K562 (cell line): ENCODE measurements around the gene EXOC3L1. TPM values are rescaled to one million over a fixed set of nuclear protein-coding genes. Genes with fewer than 3 reads are reported as not detected.

Experiments
- BRCA1 ChIP-seq, 2 experiments: fragments of 450-650 bp in 1 of 2; sonication (generic) in 1 of 2; formaldehyde crosslinking in 1 of 2; IDR thresholded peaks; 2 replicates each; pipeline versions ENCODE4 v1.5.0 to v1.6.1; 2017 to 2020; ENCODE audit warnings: mild to moderate bottlenecking in 1 of 2, missing genetic modification reagents in 1 of 2
- BRD4 ChIP-seq: fragments of 200-600 bp; sonication (generic); IDR thresholded peaks from 2 replicates; pipeline ENCODE4 v1.6.1; 2017; ENCODE audit warnings: inconsistent platforms
- DDX20 ChIP-seq: fragments of 450-650 bp; IDR thresholded peaks from 2 replicates; pipeline ENCODE4 v1.6.1; 2016; ENCODE audit warnings: missing genetic modification characterization, low read depth, mild to moderate bottlenecking, missing compliant biosample characterization, moderate library complexity
- FOXM1 ChIP-seq, 2 experiments: fragments of 450-650 bp in 1 of 2; sonication (generic) in 1 of 2; formaldehyde crosslinking in 1 of 2; IDR thresholded peaks; 2 replicates each; pipeline versions ENCODE4 v1.6.1 to v1.9.0; 2017 to 2022; ENCODE audit warnings: low read depth in 2 of 2, mild to moderate bottlenecking in 2 of 2, missing genetic modification reagents in 1 of 2, moderate library complexity in 1 of 2
- HBP1 ChIP-seq: fragments of 450-650 bp; formaldehyde crosslinking; IDR thresholded peaks from 2 replicates; pipeline ENCODE4 v1.4.0; 2022; ENCODE audit warnings: missing genetic modification characterization
- PML ChIP-seq: IDR thresholded peaks from 2 replicates; pipeline ENCODE4 v1.6.1; 2012; ENCODE audit warnings: low read length, inconsistent platforms
- RBM17 ChIP-seq: fragments of 200-400 bp; formaldehyde crosslinking; IDR thresholded peaks from 2 replicates; pipeline ENCODE4 v1.6.1; 2017; ENCODE audit warnings: low read depth, mild to moderate bottlenecking, low read length, borderline replicate concordance
- SAFB2 ChIP-seq: fragments of 200-400 bp; formaldehyde crosslinking; IDR thresholded peaks from 2 replicates; pipeline ENCODE4 v1.6.1; 2018; ENCODE audit warnings: borderline replicate concordance, low read length, low read depth, moderate library complexity; ENCODE audit not compliant: severe bottlenecking
- SIRT6 ChIP-seq: IDR thresholded peaks from one replicate; pipeline ENCODE4 v1.6.1; 2012; ENCODE audit warnings: low read depth, mild to moderate bottlenecking, control low read depth, inconsistent platforms, low read length, moderate library complexity
- SP1 ChIP-seq: sonication (generic); formaldehyde crosslinking; IDR thresholded peaks from 2 replicates; pipeline ENCODE4 v1.8.1; 2022; ENCODE audit warnings: mild to moderate bottlenecking, missing genetic modification reagents
- TCF7L2 ChIP-seq: fragments of 150-350 bp; IDR thresholded peaks from 2 replicates; pipeline ENCODE4 v1.6.1; 2016; ENCODE audit warnings: low read depth, mild to moderate bottlenecking, low read length, moderate library complexity
- TRIM25 ChIP-seq: fragments of 450-650 bp; IDR thresholded peaks from 2 replicates; pipeline ENCODE4 v1.7.0; 2016; ENCODE audit warnings: borderline replicate concordance
- ZKSCAN8 ChIP-seq: fragments of 200-800 bp; sonication (Bioruptor generic); IDR thresholded peaks from 2 replicates; pipeline ENCODE4 v1.6.1; 2016; ENCODE audit warnings: missing genetic modification characterization, missing compliant biosample characterization
- ZNF134 ChIP-seq: fragments of 250-450 bp; sonication (Bioruptor Pico); conservative IDR thresholded peaks from 2 replicates; pipeline ENCODE4 v1.4.0; 2020
- ZNF436 ChIP-seq: fragments of 250-450, 450-650 bp; sonication (Bioruptor Pico); formaldehyde crosslinking; IDR thresholded peaks from 2 replicates; pipeline ENCODE4 v1.7.0; 2020; ENCODE audit warnings: mild to moderate bottlenecking
- ZNF589 ChIP-seq: fragments of 200-800 bp; sonication (Bioruptor generic); IDR thresholded peaks from 2 replicates; pipeline ENCODE4 v1.6.1; 2016; ENCODE audit warnings: low read depth, missing genetic modification characterization, missing compliant biosample characterization
- ZNF655 ChIP-seq: fragments of 250-450 bp; sonication (Bioruptor Pico); IDR thresholded peaks from 2 replicates; pipeline ENCODE4 v1.5.0; 2021
- polyA plus RNA-seq, 8 experiments: library from polyadenylated mRNA; depleted of rRNA in 4 of 8; stranded (reverse) in 5 of 8; unstranded in 3 of 8; fragments of >200 nt; fragmentation: Nextera tagmentation in 2 of 8; fragmentation: Illumina TruSeq in 1 of 8; extraction: Ambion mirVana in 2 of 8; extraction: Trizol in 1 of 8; gene quantifications; 2 replicates each; pipeline versions ENCODE4 v1.2.1 to v1.2.3, GENCODE V29; 2011 to 2014; ENCODE audit warnings: inconsistent platforms in 1 of 8, missing spikeins in 1 of 8
- total RNA-seq, 7 experiments: library from RNA; depleted of rRNA in 6 of 7; stranded (reverse); fragments of >200 nt in 6 of 7; fragmentation: Illumina TruSeq in 2 of 7; extraction: Trizol in 2 of 7; gene quantifications; 2 replicates each; pipeline versions ENCODE4 v1.2.1 to v1.2.3, GENCODE V29; 2011 to 2021; ENCODE audit warnings: low replicate concordance in 1 of 7
- TF ChIP-seq, protein P1 (sequence below): sonication (generic); formaldehyde crosslinking; IDR thresholded peaks from 2 replicates; pipeline ENCODE4 v1.8.0; 2022; ENCODE audit warnings: missing genetic modification reagents, mild to moderate bottlenecking, borderline replicate concordance
- TF ChIP-seq, protein P2 (sequence below): fragments of 250-450 bp; sonication (Bioruptor Pico); IDR thresholded peaks from 2 replicates; pipeline ENCODE4 v1.5.0; 2021; ENCODE audit warnings: mild to moderate bottlenecking, borderline replicate concordance

The EXOC3L1 gene
- total and polyA plus RNA-seq, 9 of the 15 experiments (the other 6 are each of a cell fraction or from before 2014, with no cell fraction given), result 0.08 TPM; not detected in 8

GRCh38 chr16:67191995-67192681 is 2.2 kb upstream of the EXOC3L1 start, which contains the start of gene E2F4 (continued):
- no peak for TF ChIP-seq SIRT6
- no peak for TF ChIP-seq DDX20 (tag)
- no peak for TF ChIP-seq ZNF134
- no peak for TF ChIP-seq ZKSCAN8 (CRISPR knock-in tag)
- peak; percentile 78; the same call in 1 of the 2 replicates for TF ChIP-seq HBP1 (CRISPR knock-in tag)
- no peak for TF ChIP-seq ZNF655
- no peak for TF ChIP-seq ZNF436 (CRISPR knock-in tag)
- no peak for TF ChIP-seq FOXM1 (IDR thresholded peaks at IDR 0.05; ENCODE audit: low read depth)
- no peak for TF ChIP-seq FOXM1 (CRISPR knock-in tag; IDR thresholded peaks at IDR 0.05; ENCODE audit: low read depth)
- TF ChIP-seq PML, result 0 out of 2 replicates have a peak, but pooled peaks have one; percentile 18
- TF ChIP-seq RBM17, result no peak
- no peak for TF ChIP-seq TCF7L2
- no peak for TF ChIP-seq TRIM25
- peak; percentile 69 for TF ChIP-seq SP1 (CRISPR knock-in tag)
- TF ChIP-seq, protein P1, sequence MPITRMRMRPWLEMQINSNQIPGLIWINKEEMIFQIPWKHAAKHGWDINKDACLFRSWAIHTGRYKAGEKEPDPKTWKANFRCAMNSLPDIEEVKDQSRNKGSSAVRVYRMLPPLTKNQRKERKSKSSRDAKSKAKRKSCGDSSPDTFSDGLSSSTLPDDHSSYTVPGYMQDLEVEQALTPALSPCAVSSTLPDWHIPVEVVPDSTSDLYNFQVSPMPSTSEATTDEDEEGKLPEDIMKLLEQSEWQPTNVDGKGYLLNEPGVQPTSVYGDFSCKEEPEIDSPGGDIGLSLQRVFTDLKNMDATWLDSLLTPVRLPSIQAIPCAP (CRISPR knock-in tag), result no peak
- TF ChIP-seq, protein P2, sequence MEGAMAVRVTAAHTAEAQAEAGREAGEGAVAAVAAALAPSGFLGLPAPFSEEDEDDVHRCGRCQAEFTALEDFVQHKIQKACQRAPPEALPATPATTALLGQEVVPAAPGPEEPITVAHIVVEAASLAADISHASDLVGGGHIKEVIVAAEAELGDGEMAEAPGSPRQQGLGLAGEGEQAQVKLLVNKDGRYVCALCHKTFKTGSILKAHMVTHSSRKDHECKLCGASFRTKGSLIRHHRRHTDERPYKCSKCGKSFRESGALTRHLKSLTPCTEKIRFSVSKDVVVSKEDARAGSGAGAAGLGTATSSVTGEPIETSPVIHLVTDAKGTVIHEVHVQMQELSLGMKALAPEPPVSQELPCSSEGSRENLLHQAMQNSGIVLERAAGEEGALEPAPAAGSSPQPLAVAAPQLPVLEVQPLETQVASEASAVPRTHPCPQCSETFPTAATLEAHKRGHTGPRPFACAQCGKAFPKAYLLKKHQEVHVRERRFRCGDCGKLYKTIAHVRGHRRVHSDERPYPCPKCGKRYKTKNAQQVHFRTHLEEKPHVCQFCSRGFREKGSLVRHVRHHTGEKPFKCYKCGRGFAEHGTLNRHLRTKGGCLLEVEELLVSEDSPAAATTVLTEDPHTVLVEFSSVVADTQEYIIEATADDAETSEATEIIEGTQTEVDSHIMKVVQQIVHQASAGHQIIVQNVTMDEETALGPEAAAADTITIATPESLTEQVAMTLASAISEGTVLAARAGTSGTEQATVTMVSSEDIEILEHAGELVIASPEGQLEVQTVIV (CRISPR knock-in tag), result no peak
- no peak for TF ChIP-seq ZNF589
- no peak for TF ChIP-seq SAFB2
- TF ChIP-seq BRD4, result no peak
- TF ChIP-seq BRCA1 (IDR thresholded peaks at IDR 0.05), result no peak
- no peak for TF ChIP-seq BRCA1 (CRISPR knock-in tag; IDR thresholded peaks at IDR 0.05)
